Uterus (tissue), 4 donors: ENCODE results near the gene RNF14. TPM values are rescaled to one million over a fixed set of nuclear protein-coding genes. Genes with fewer than 3 reads are reported as not detected.
"Not testable (repeated sequence)": the region's sequence is repeated elsewhere in the genome, so short reads cannot be mapped to it uniquely, and the experiment has no call there.

ENCODE experiments used
- DNase-seq, 2 donors: peaks; one replicate each; pipeline ENCODE4 v3.0.0-alpha.2; 2019 to 2020
- H3K27ac ChIP-seq, 2 donors: fragments of 200-600 bp; sonication (generic); 1 replicate in 1 of 2; 2 replicates in 1 of 2; pipeline ENCODE4 v1.5.1; 2016 to 2018
- H3K27me3 ChIP-seq, 2 donors: fragments of 200-600 bp; sonication (generic); one replicate each; pipeline ENCODE4 v1.5.1; 2018 to 2019; ENCODE audit warnings: control low read depth in 1 of 2
- H3K36me3 ChIP-seq, 2 donors: fragments of 200-600 bp; sonication (generic); one replicate each; pipeline ENCODE4 v1.5.1; 2019; ENCODE audit warnings: control low read depth in 1 of 2
- H3K4me1 ChIP-seq, 2 donors: fragments of 200-600 bp; sonication (generic); one replicate each; pipeline ENCODE4 v1.5.1; 2018 to 2019; ENCODE audit warnings: control low read depth in 1 of 2
- H3K4me3 ChIP-seq, 2 donors: fragments of 200-600 bp; sonication (generic); 1 replicate in 1 of 2; 2 replicates in 1 of 2; pipeline ENCODE4 v1.5.1; 2018 to 2019; ENCODE audit warnings: mild to moderate bottlenecking in 1 of 2
- H3K9me3 ChIP-seq, 2 donors: fragments of 200-600 bp; sonication (generic); one replicate each; pipeline ENCODE4 v1.5.1; 2019; ENCODE audit warnings: control low read depth in 1 of 2
- POLR2A ChIP-seq, 2 donors: fragments of 450-650 bp; IDR thresholded peaks; one replicate each; pipeline ENCODE4 v1.6.1; 2016; ENCODE audit warnings: antibody characterized with exemption in 2 of 2, mild to moderate bottlenecking in 1 of 2, moderate library complexity in 1 of 2
- intact Hi-C: fragments of 100-400 bp; cut with DNase I; formaldehyde crosslinking; loops from one replicate; pipeline ENCODE4 v1.15.1; 2023; ENCODE audit warnings: low total_unique reads
- total RNA-seq, 4 donors: library from RNA; depleted of rRNA in 3 of 4; stranded (reverse); fragments of >200 nt in 3 of 4; gene quantifications; one replicate each; pipeline versions ENCODE4 v1.1.0 to v1.2.4, GENCODE V29; 2014 to 2023
- TF ChIP-seq, protein P1 (sequence below), 4 experiments: fragments of 200-600 bp in 2 of 4; fragments of 450-650 bp in 2 of 4; sonication (generic) in 2 of 4; IDR thresholded peaks; one replicate each; pipeline ENCODE4 v1.5.1; 2016 to 2019; ENCODE audit warnings: antibody characterized with exemption in 4 of 4, mild to moderate bottlenecking in 2 of 4, moderate library complexity in 1 of 4
- donor health status: DM: yes; HTN: yes; CAD: no.

Gene RNF14
- total RNA-seq, 4 donors from 2014 or later: 20.3 to 70.2 (median 46.7) TPM

DNA sequence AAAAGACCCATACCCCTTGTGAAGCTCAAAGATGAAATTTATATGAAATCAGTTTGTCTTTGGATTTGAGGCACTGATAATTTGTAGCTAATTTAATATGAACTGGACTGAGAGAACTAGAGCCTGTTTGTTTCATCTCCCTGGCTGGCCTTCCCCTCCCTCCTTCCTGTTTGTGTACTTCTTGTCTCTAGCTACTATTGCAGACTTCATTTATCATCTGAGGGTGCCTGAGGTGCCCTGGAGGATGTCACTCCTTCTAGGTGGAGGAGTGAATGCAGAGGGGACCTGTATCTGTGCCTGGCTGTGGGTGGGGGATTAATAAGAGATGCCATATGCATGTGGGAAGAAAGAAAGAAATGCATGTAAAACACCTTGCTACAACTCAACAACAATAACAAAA is 66.1 kb downstream of the RNF14 start:
- H3K9me3 ChIP-seq: no peaks in the 10 kb centered on the region
- no peak overlapping the region for H3K27ac ChIP-seq
- no peaks in the 10 kb centered on the region for H3K36me3 ChIP-seq
- no peak overlapping the region for H3K4me3 ChIP-seq
- H3K27me3 ChIP-seq: no peaks in the 10 kb centered on the region
- DNase-seq: no peak
- intact Hi-C loops: no loop called here
- H3K4me1 ChIP-seq: no peaks in the 10 kb centered on the region
- no peak for TF ChIP-seq POLR2A (IDR thresholded peaks at IDR 0.05)
- TF ChIP-seq, protein P1, sequence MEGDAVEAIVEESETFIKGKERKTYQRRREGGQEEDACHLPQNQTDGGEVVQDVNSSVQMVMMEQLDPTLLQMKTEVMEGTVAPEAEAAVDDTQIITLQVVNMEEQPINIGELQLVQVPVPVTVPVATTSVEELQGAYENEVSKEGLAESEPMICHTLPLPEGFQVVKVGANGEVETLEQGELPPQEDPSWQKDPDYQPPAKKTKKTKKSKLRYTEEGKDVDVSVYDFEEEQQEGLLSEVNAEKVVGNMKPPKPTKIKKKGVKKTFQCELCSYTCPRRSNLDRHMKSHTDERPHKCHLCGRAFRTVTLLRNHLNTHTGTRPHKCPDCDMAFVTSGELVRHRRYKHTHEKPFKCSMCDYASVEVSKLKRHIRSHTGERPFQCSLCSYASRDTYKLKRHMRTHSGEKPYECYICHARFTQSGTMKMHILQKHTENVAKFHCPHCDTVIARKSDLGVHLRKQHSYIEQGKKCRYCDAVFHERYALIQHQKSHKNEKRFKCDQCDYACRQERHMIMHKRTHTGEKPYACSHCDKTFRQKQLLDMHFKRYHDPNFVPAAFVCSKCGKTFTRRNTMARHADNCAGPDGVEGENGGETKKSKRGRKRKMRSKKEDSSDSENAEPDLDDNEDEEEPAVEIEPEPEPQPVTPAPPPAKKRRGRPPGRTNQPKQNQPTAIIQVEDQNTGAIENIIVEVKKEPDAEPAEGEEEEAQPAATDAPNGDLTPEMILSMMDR (IDR thresholded peaks at IDR 0.05): no peak

DNA sequence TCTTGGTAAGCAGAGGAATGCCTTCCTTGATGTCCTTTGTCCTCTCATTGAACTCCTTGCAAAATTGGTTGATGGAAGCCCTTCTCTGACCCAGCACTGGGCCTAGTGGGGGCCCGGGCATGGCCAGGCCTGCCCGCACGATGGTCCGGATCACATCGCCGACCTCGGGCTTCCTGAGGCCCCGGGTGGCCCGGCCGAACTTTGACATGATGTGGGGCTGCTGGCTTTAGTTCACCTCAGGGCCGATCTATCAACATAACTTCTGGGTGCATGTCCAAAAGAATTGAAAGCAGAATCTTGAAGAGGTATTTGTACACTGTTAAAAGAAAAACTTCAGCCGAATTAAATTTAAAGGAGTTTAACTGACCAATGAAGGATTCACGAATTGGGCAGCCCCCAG is 68.0 kb downstream of the RNF14 start:
- Histone ChIP-seq H3K4me1 (no peaks in the 10 kb centered on the region), H3K27me3 (no peaks in the 10 kb centered on the region), H3K9me3 (no peaks in the 10 kb centered on the region), H3K36me3 (no peaks in the 10 kb centered on the region), H3K27ac (no peak overlapping the region), H3K4me3 (no peak overlapping the region)
- no peak for DNase-seq
- no peak for TF ChIP-seq POLR2A (IDR thresholded peaks at IDR 0.05)
- TF ChIP-seq, protein P1 (IDR thresholded peaks at IDR 0.05): no peak
- intact Hi-C loops: no loop called here

- H3K4me3 ChIP-seq, H3K27me3 ChIP-seq, H3K4me1 ChIP-seq, H3K9me3 ChIP-seq, H3K36me3 ChIP-seq, intact Hi-C loops, DNase-seq, H3K27ac ChIP-seq: not testable (repeated sequence)
Observed at GRCh38 chr5:142037599-142037998, 68.7 kb downstream of the RNF14 start.

DNA sequence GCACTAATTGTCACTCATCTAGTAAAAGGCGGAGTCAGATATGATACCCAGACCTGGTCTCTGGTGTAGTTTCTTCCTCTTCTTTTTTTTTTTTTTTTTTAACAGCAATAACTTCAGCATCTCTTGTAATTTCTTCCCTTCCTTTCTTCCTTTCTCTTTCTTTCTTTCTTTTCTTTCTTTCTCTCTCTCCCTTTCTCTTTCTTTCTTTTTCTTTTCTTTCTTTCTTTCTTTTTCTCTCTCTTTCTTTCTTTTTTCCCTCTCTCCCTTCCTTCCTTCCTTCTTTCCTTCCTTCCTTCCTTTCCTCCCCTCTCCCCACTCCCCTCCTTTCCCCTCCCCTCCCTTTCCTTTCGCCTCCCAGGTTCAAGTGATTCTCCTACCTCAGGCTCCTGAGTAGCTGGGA is 69.8 kb downstream of the RNF14 start:
- Histone ChIP-seq H3K27ac (no peak overlapping the region), H3K27me3 (no peaks in the 10 kb centered on the region), H3K4me1 (no peaks in the 10 kb centered on the region), H3K4me3 (no peak overlapping the region), H3K9me3 (no peaks in the 10 kb centered on the region), H3K36me3 (no peaks in the 10 kb centered on the region)
- intact Hi-C loops: no loop called here
- no peak for TF ChIP-seq POLR2A (IDR thresholded peaks at IDR 0.05)
- TF ChIP-seq, protein P1 (IDR thresholded peaks at IDR 0.05): no peak
- DNase-seq: no peak

Other genes with a start within 250 kb of the RNF14 start
- gene PCDH1, start 90.7 kb upstream of the RNF14 start, total RNA-seq: 10 to 100 TPM; 29.2 to 46.7 (median 31.5) TPM
- 100 to 1,000 TPM in 1 of 4 donors, 10 to 100 TPM in 3; 24.7 to 102 (median 45.8) TPM for gene DELE1, start 45.2 kb upstream of the RNF14 start, total RNA-seq
- 10 to 100 TPM in 1 of 4 donors, 1 to 10 TPM in 3; 1.3 to 43.6 (median 3.6) TPM for gene PCDH12, start 10.9 kb upstream of the RNF14 start, total RNA-seq
- gene GNPDA1, start 43.9 kb downstream of the RNF14 start, total RNA-seq: 100 to 1,000 TPM in 1 of 4 donors, 10 to 100 TPM in 3; 13.2 to 106 (median 56.1) TPM
- 100 to 1,000 TPM in 1 of 4 donors, 10 to 100 TPM in 3; 53.2 to 124 (median 89.0) TPM for gene NDFIP1, start 139.7 kb downstream of the RNF14 start, total RNA-seq